ENCODE results near the gene CENPU. TPM values are rescaled to one million over a fixed set of nuclear protein-coding genes. Genes with fewer than 3 reads are reported as not detected.

CENPU gene
- polyA plus RNA-seq, 1 donor from 2014 or later = 13.0 TPM

DNA sequence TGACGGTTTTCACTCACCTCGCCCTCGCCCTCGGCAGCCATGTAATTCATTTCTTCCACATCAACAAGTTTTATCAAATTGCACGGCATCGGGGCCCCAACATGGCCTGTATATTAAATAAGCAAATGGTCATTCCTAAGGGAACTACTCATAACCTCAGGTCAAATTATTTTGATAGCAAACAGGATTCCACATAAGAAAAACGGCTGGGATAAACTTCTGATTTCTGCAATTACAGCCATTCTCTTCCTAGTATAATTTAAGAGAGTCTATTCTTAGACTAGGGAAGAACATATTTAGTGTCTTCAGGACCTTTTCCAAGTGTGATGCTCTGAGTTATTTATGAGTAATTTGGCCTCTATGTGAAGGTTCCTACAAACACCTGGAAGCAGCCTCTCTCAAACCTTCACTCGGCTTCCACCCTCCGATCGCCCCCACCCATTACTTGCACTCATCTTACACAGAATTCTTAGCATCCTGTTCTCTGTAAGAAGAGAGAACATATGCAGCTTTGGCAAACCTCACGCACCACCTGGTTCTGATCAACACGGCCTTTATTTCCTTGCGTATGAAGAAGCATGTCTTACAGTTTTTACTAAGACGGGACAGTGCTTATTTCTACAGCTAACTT is 29.4 kb upstream of the CENPU start:
- Histone ChIP-seq H3K9ac (ENCODE audit: low read length) (no peak overlapping the region), H3K27me3 (ENCODE audit: insufficient read depth, low read depth, low read length) (no peaks in the 10 kb centered on the region), H3K9me2 (ENCODE audit: insufficient read depth, low read length) (no peaks in the 10 kb centered on the region), H3F3A (ENCODE audit: insufficient read depth, low read length, poor library complexity, severe bottlenecking) (no peaks in the 10 kb centered on the region), H3K79me2 (replicated peaks; ENCODE audit: insufficient read depth, low read length) (no peaks in the 10 kb centered on the region), H2AFZ (ENCODE audit: low read depth, low read length) (no peak overlapping the region), H3K4me2 (ENCODE audit: low read length) (no peak overlapping the region), H3K4me3 (ENCODE audit: low read length) (no peak overlapping the region), H3K27ac (ENCODE audit: low read length) (no peak overlapping the region), H3K36me3 (ENCODE audit: insufficient read depth, low read length) (peaks cover 4% of the 10 kb centered on the region), H3K9me3 (ENCODE audit: low read length) (no peaks in the 10 kb centered on the region), H4K20me1 (ENCODE audit: insufficient read depth) (no peaks in the 10 kb centered on the region)
- no peak for TF ChIP-seq EZH2 (IDR thresholded peaks at IDR 0.05; ENCODE audit: borderline replicate concordance, insufficient read depth, low read length, poor library complexity, severe bottlenecking)
- no peak for TF ChIP-seq MXI1 (conservative IDR thresholded peaks at IDR 0.05; ENCODE audit: poor library complexity, severe bottlenecking)
- no peak for TF ChIP-seq RAD21 (conservative IDR thresholded peaks at IDR 0.05)
- no peak for TF ChIP-seq SMC3 (conservative IDR thresholded peaks at IDR 0.05; ENCODE audit: poor library complexity)
- no peak for TF ChIP-seq TAF1 (IDR thresholded peaks at IDR 0.05; ENCODE audit: low read depth)
- TF ChIP-seq, protein P1, sequence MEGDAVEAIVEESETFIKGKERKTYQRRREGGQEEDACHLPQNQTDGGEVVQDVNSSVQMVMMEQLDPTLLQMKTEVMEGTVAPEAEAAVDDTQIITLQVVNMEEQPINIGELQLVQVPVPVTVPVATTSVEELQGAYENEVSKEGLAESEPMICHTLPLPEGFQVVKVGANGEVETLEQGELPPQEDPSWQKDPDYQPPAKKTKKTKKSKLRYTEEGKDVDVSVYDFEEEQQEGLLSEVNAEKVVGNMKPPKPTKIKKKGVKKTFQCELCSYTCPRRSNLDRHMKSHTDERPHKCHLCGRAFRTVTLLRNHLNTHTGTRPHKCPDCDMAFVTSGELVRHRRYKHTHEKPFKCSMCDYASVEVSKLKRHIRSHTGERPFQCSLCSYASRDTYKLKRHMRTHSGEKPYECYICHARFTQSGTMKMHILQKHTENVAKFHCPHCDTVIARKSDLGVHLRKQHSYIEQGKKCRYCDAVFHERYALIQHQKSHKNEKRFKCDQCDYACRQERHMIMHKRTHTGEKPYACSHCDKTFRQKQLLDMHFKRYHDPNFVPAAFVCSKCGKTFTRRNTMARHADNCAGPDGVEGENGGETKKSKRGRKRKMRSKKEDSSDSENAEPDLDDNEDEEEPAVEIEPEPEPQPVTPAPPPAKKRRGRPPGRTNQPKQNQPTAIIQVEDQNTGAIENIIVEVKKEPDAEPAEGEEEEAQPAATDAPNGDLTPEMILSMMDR (IDR thresholded peaks at IDR 0.05; ENCODE audit: poor library complexity, severe bottlenecking) = no peak
- TF ChIP-seq EP300 (conservative IDR thresholded peaks at IDR 0.05; ENCODE audit: poor library complexity, severe bottlenecking) = no peak
- TF ChIP-seq POLR2AphosphoS5 (IDR thresholded peaks at IDR 0.05) = no peak
- TF ChIP-seq, protein P2, sequence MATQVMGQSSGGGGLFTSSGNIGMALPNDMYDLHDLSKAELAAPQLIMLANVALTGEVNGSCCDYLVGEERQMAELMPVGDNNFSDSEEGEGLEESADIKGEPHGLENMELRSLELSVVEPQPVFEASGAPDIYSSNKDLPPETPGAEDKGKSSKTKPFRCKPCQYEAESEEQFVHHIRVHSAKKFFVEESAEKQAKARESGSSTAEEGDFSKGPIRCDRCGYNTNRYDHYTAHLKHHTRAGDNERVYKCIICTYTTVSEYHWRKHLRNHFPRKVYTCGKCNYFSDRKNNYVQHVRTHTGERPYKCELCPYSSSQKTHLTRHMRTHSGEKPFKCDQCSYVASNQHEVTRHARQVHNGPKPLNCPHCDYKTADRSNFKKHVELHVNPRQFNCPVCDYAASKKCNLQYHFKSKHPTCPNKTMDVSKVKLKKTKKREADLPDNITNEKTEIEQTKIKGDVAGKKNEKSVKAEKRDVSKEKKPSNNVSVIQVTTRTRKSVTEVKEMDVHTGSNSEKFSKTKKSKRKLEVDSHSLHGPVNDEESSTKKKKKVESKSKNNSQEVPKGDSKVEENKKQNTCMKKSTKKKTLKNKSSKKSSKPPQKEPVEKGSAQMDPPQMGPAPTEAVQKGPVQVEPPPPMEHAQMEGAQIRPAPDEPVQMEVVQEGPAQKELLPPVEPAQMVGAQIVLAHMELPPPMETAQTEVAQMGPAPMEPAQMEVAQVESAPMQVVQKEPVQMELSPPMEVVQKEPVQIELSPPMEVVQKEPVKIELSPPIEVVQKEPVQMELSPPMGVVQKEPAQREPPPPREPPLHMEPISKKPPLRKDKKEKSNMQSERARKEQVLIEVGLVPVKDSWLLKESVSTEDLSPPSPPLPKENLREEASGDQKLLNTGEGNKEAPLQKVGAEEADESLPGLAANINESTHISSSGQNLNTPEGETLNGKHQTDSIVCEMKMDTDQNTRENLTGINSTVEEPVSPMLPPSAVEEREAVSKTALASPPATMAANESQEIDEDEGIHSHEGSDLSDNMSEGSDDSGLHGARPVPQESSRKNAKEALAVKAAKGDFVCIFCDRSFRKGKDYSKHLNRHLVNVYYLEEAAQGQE (IDR thresholded peaks at IDR 0.05; ENCODE audit: borderline replicate concordance) = no peak

DNA sequence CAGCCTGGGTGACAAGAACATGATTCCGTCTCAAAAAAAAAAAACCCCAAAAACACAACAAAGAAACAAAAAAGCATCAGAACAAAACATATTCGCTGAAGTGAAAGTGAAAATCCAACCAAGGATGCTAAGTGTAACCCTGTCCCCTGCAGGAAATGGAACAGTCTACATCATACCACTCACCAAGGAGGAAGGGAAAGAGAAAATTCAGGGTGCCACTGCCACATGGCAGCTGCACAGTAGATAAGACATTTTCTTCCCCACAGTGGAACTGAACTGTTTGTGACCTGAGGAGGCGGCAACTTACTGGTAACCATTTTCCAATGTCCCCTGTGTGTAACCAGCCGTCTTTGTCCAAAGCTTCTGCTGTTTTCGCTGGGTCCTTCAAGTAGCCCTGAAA is 28.2 kb upstream of the CENPU start:
- H4K20me1 ChIP-seq (ENCODE audit: insufficient read depth) = no peaks in the 10 kb centered on the region
- no peak overlapping the region for H3K4me3 ChIP-seq (ENCODE audit: low read length)
- H3K27me3 ChIP-seq (ENCODE audit: insufficient read depth, low read depth, low read length) = no peaks in the 10 kb centered on the region
- no peak overlapping the region for H3K4me2 ChIP-seq (ENCODE audit: low read length)
- TF ChIP-seq, protein P1 (IDR thresholded peaks at IDR 0.05; ENCODE audit: poor library complexity, severe bottlenecking) = no peak
- TF ChIP-seq EP300 (conservative IDR thresholded peaks at IDR 0.05; ENCODE audit: poor library complexity, severe bottlenecking) (no peak), MXI1 (conservative IDR thresholded peaks at IDR 0.05; ENCODE audit: poor library complexity, severe bottlenecking) (no peak), TAF1 (IDR thresholded peaks at IDR 0.05; ENCODE audit: low read depth) (no peak), SMC3 (conservative IDR thresholded peaks at IDR 0.05; ENCODE audit: poor library complexity) (no peak), POLR2AphosphoS5 (IDR thresholded peaks at IDR 0.05) (no peak), EZH2 (IDR thresholded peaks at IDR 0.05; ENCODE audit: borderline replicate concordance, insufficient read depth, low read length, poor library complexity, severe bottlenecking) (no peak), RAD21 (conservative IDR thresholded peaks at IDR 0.05) (no peak)
- TF ChIP-seq, protein P2 (IDR thresholded peaks at IDR 0.05; ENCODE audit: borderline replicate concordance) = no peak
- H3K79me2 ChIP-seq (replicated peaks; ENCODE audit: insufficient read depth, low read length) = no peaks in the 10 kb centered on the region
- no peaks in the 10 kb centered on the region for H3K9me3 ChIP-seq (ENCODE audit: low read length)
- no peaks in the 10 kb centered on the region for H3K9me2 ChIP-seq (ENCODE audit: insufficient read depth, low read length)
- peaks cover 4% of the 10 kb centered on the region for H3K36me3 ChIP-seq (ENCODE audit: insufficient read depth, low read length)
- no peaks in the 10 kb centered on the region for H3F3A ChIP-seq (ENCODE audit: insufficient read depth, low read length, poor library complexity, severe bottlenecking)
- no peak overlapping the region for H3K27ac ChIP-seq (ENCODE audit: low read length)
- H2AFZ ChIP-seq (ENCODE audit: low read depth, low read length) = no peak overlapping the region
- H3K9ac ChIP-seq (ENCODE audit: low read length) = no peak overlapping the region
